ENCODE measurements around the gene C3AR1. TPM values are rescaled to one million over a fixed set of nuclear protein-coding genes. Genes with fewer than 3 reads are reported as not detected.
"Not testable (repeated sequence)": the region's sequence is repeated elsewhere in the genome, so short reads cannot be mapped to it uniquely, and the experiment has no call there.

Gene C3AR1
- total RNA-seq, 1 donor from 2014 or later, result 2.0 TPM

- H3K36me3 ChIP-seq, result no peaks in the 10 kb centered on the region
- H3K27ac ChIP-seq, result no peak overlapping the region
- intact Hi-C loops (cut with DNase I), result no loop called here
- TF ChIP-seq CTCF (IDR thresholded peaks at IDR 0.05), result no peak
- H3K27me3 ChIP-seq, result no peaks in the 10 kb centered on the region
- H3K4me1 ChIP-seq, result peaks cover 0 to 9% of the 10 kb centered on the region in 2 donors
- no peaks in the 10 kb centered on the region for H3K9me3 ChIP-seq
- H3K4me3 ChIP-seq, result no peak overlapping the region
- no peak for DNase-seq (ENCODE audit: low spot score in 2 of 2)
Observed at GRCh38 chr12:8076366-8076765, 10.2 kb upstream of the C3AR1 start.

GRCh38 chr12:8075935-8076334 is 9.8 kb upstream of the C3AR1 start:
- intact Hi-C loops (cut with DNase I), result no loop called here
- no peak for TF ChIP-seq CTCF (IDR thresholded peaks at IDR 0.05)
- Histone ChIP-seq H3K27me3 (no peaks in the 10 kb centered on the region), H3K9me3 (no peaks in the 10 kb centered on the region), H3K36me3 (no peaks in the 10 kb centered on the region), H3K4me3 (no peak overlapping the region), H3K27ac (no peak overlapping the region), H3K4me1 (peaks cover 0 to 6% of the 10 kb centered on the region in 2 donors)
- no peak for DNase-seq (ENCODE audit: low spot score in 2 of 2)

GRCh38 chr12:8071820-8072219 is 5.7 kb upstream of the C3AR1 start:
- H3K9me3 ChIP-seq; H3K4me3 ChIP-seq; intact Hi-C loops (cut with DNase I); H3K4me1 ChIP-seq; H3K36me3 ChIP-seq; H3K27ac ChIP-seq; DNase-seq (ENCODE audit: low spot score in 2 of 2); H3K27me3 ChIP-seq: not testable (repeated sequence)

GRCh38 chr12:8069582-8069981 is 3.4 kb upstream of the C3AR1 start:
- TF ChIP-seq CTCF (IDR thresholded peaks at IDR 0.05), result no peak
- no peaks in the 10 kb centered on the region for H3K9me3 ChIP-seq
- no peaks in the 10 kb centered on the region for H3K4me1 ChIP-seq
- no peak overlapping the region for H3K4me3 ChIP-seq
- H3K27ac ChIP-seq, result no peak overlapping the region
- no peaks in the 10 kb centered on the region for H3K27me3 ChIP-seq
- no peaks in the 10 kb centered on the region for H3K36me3 ChIP-seq
- DNase-seq (ENCODE audit: low spot score in 2 of 2), result no peak
- intact Hi-C loops (cut with DNase I), result no loop called here

GRCh38 chr12:8064131-8064530 is 2.0 kb downstream of the C3AR1 start:
- Histone ChIP-seq H3K4me1 (no peaks in the 10 kb centered on the region), H3K4me3 (peak overlapping the region in 1 of 2 donors; percentile 29), H3K27me3 (no peaks in the 10 kb centered on the region), H3K36me3 (no peaks in the 10 kb centered on the region), H3K27ac (no peak overlapping the region), H3K9me3 (no peaks in the 10 kb centered on the region)
- TF ChIP-seq CTCF (IDR thresholded peaks at IDR 0.05), result no peak
- intact Hi-C loops (cut with DNase I), result no loop called here
- no peak for DNase-seq (ENCODE audit: low spot score in 2 of 2)

GRCh38 chr12:8058506-8058905 is 7.7 kb downstream of the C3AR1 start:
- Histone ChIP-seq H3K4me1 (no peaks in the 10 kb centered on the region), H3K36me3 (peaks cover 11 to 31% of the 10 kb centered on the region in 2 donors), H3K4me3 (no peak overlapping the region), H3K27me3 (no peaks in the 10 kb centered on the region), H3K27ac (peak overlapping the region in 1 of 2 donors; percentile 5), H3K9me3 (no peaks in the 10 kb centered on the region)
- TF ChIP-seq CTCF (IDR thresholded peaks at IDR 0.05), result no peak
- no peak for DNase-seq (ENCODE audit: low spot score in 2 of 2)
- intact Hi-C loops (cut with DNase I), result no loop called here

Data from ascending aorta (tissue), 2 donors.